ENCODE measurements around the gene GALNT15.

GRCh38 chr3:16224325-16224724 lies 49.8 kb downstream of the GALNT15 start:
- TF ChIP-seq CTCF (conservative IDR thresholded peaks at IDR 0.05; ENCODE audit: low read length), result no peak
- TF ChIP-seq EZH2phosphoT487 (IDR thresholded peaks at IDR 0.05; ENCODE audit: borderline replicate concordance), result no peak
